A549 (cell line): Measurements from ENCODE around the gene LAMB3.

Source experiments
- CTCF ChIP-seq: fragments of >200 bp; sonication (Bioruptor Twin); formaldehyde crosslinking; IDR thresholded peaks from 3 replicates; pipeline ENCODE4 v1.5.1; 2016
- EP300 ChIP-seq, 2 experiments: fragments of >200 bp; sonication (Bioruptor Twin); formaldehyde crosslinking; IDR thresholded peaks; 2 replicates in 1 of 2; 3 replicates in 1 of 2; pipeline ENCODE4 v1.6.1; 2016 to 2017
- POLR2A ChIP-seq: IDR thresholded peaks from 2 replicates; pipeline ENCODE4 v1.6.1; 2012; ENCODE audit warnings: mild to moderate bottlenecking, low read length
- RFX5 ChIP-seq: fragments of 450-650 bp; IDR thresholded peaks from 2 replicates; pipeline ENCODE4 v1.7.1; 2014; ENCODE audit warnings: antibody characterized with exemption, mild to moderate bottlenecking, moderate library complexity

- TF ChIP-seq RFX5 (no peak), CTCF (no peak), POLR2A (no peak), EP300 (IDR thresholded peaks at IDR 0.05) (no peak)
Measured at GRCh38 chr1:209662879-209663327, 10.7 kb upstream of the LAMB3 start.
